Neural cell (in vitro differentiated cells): ENCODE results near the gene ZKSCAN1.

Experiments used
- CTCF ChIP-seq: fragments of 450-650 bp; IDR thresholded peaks from 2 replicates; pipeline ENCODE4 v1.5.1; 2014; ENCODE audit warnings: antibody characterized with exemption, mild to moderate bottlenecking, moderate library complexity; ENCODE audit not compliant: poor library complexity, severe bottlenecking
- EP300 ChIP-seq: fragments of 450-650 bp; conservative IDR thresholded peaks from 2 replicates; pipeline ENCODE4 v1.6.1; 2014; ENCODE audit warnings: antibody characterized with exemption, mild to moderate bottlenecking, moderate library complexity; ENCODE audit not compliant: poor library complexity, severe bottlenecking

- TF ChIP-seq CTCF, result no peak
- no peak for TF ChIP-seq EP300
Measured at GRCh38 chr7:99987846-99988245, 27.6 kb upstream of the ZKSCAN1 start.
